Forelimb muscle (tissue), 1 donor: ENCODE data around the gene TTC28. TPM values are rescaled to one million over a fixed set of nuclear protein-coding genes. Genes with fewer than 3 reads are reported as not detected.
A peak's percentile ranks its signal among the peaks of the same experiment; 100 is the strongest.

ENCODE experiments used
- DNase-seq: peaks from one replicate; pipeline ENCODE4 v3.0.0-alpha.2; 2013; ENCODE audit warnings: low read depth
- polyA plus RNA-seq: library from polyadenylated mRNA; unstranded; fragments of 120-200 nt; gene quantifications from one replicate; pipeline ENCODE4 v1.2.1, GENCODE V29; 2013; ENCODE audit not compliant: insufficient read length

The TTC28 gene
- polyA plus RNA-seq, 1 donor, result 24.9 TPM

GRCh38 chr22:28053896-28054818 lies 625.5 kb downstream of the TTC28 start:
- no peak for DNase-seq

- DNase-seq, result no peak
Measured at GRCh38 chr22:28052825-28053269, 626.8 kb downstream of the TTC28 start.

GRCh38 chr22:28051787-28052356 lies 627.8 kb downstream of the TTC28 start:
- DNase-seq, result no peak

- DNase-seq, result no peak
Measured at GRCh38 chr22:28051091-28051786, 628.4 kb downstream of the TTC28 start.

GRCh38 chr22:28048529-28048928 lies 631.1 kb downstream of the TTC28 start:
- DNase-seq, result no peak

- no peak for DNase-seq
Measured at GRCh38 chr22:28047740-28048139, 631.9 kb downstream of the TTC28 start.

GRCh38 chr22:28046100-28046499 lies 633.5 kb downstream of the TTC28 start:
- DNase-seq, result no peak

GRCh38 chr22:28044546-28045173 lies 635.0 kb downstream of the TTC28 start:
- DNase-seq, result no peak

GRCh38 chr22:28043266-28043665 lies 636.4 kb downstream of the TTC28 start:
- DNase-seq, result no peak

GRCh38 chr22:28034760-28035401 lies 644.8 kb downstream of the TTC28 start:
- DNase-seq, result peak; percentile 46

GRCh38 chr22:28034145-28034759 lies 645.4 kb downstream of the TTC28 start:
- no peak for DNase-seq

- DNase-seq, result no peak
Measured at GRCh38 chr22:28032861-28033260, 646.8 kb downstream of the TTC28 start.

- DNase-seq, result no peak
Measured at GRCh38 chr22:28031383-28031922, 648.2 kb downstream of the TTC28 start.

GRCh38 chr22:28030473-28030872 lies 649.2 kb downstream of the TTC28 start:
- peak; percentile 51 for DNase-seq

GRCh38 chr22:28029956-28030355 lies 649.7 kb downstream of the TTC28 start:
- DNase-seq, result no peak

GRCh38 chr22:28029201-28029948 lies 650.3 kb downstream of the TTC28 start:
- no peak for DNase-seq

- DNase-seq, result no peak
Measured at GRCh38 chr22:28027453-28028448, 651.9 kb downstream of the TTC28 start.

GRCh38 chr22:28025866-28026575 lies 653.6 kb downstream of the TTC28 start:
- no peak for DNase-seq
